Measurements from ENCODE around the gene RASL11A.
"Not testable (repeated sequence)": the region's sequence is repeated elsewhere in the genome, so short reads cannot be mapped to it uniquely, and the experiment has no call there.

Gene RASL11A

GRCh38 chr13:27302643-27303262, 32.1 kb downstream of the RASL11A start:
- DNase-seq: no peak

DNA sequence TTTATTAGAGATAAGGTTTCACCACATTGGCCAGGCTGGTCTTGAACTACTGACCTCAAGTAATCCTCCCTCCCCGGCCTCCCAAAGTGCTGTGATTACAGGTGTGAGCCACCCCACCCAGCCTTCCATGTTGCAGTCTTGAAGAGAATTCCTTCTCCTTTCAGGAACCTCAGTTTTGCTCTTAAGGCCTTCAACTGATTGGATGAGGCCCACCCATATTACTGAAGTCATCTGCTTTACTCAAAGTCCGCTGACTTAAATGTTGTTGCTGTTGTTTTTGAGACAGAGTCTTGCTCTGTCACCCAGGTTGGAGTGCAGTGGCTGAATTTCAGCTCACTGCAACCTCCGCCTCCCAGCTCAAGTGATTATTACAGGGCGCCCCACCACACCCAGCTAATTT, 33.5 kb downstream of the RASL11A start:
- no peak for DNase-seq

- no peak for DNase-seq
Measured at GRCh38 chr13:27304611-27305010, 34.0 kb downstream of the RASL11A start.

GRCh38 chr13:27306364-27306763, 35.7 kb downstream of the RASL11A start:
- DNase-seq: no peak

DNA sequence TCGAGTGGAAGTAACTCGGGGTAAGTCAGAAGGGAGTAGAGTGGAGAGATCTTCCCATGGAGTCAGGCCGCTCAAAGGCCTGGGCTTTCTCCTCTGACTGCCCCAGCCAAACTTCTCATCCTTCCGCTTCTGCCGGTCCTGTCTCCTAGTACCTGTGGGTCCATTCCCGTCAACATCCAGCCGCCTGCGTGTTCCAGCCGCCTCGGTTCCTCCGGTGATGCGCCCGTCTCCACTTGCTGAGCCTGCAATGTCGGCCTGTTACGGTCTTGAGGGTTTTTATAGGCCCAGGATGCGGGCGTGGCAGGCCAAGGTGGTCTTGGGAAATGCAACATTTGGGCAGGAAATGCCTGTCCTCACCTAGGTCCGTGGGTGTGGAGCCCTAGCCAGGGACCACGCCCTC, 38.3 kb downstream of the RASL11A start:
- no peak for DNase-seq

- no peak for DNase-seq
Measured at GRCh38 chr13:27309401-27309958, 38.9 kb downstream of the RASL11A start.

GRCh38 chr13:27309967-27310598, 39.5 kb downstream of the RASL11A start:
- DNase-seq: no peak

- DNase-seq: no peak
Measured at GRCh38 chr13:27310946-27311345, 40.3 kb downstream of the RASL11A start.

GRCh38 chr13:27311518-27312210, 41.0 kb downstream of the RASL11A start:
- no peak for DNase-seq

GRCh38 chr13:27313770-27314169, 43.1 kb downstream of the RASL11A start:
- no peak for DNase-seq

DNA sequence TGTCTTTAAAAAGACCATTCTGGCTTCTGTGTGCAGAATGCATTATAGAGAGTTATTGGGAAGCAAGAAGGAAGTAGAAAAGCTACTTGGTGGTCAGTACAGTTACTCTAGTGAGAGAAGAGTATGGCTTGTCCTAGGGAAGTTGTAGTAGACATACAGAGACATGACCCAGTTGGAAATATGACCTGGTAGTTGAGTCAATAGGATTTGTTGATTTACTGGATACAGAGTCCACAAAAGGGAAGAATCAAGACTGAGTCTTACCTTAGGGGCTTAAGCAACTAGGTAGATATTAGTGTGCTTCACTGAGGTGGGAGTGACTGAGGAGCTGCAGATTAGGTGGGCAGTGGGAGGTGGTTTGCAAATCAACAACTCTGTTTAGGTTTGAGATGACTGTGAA, 48.8 kb downstream of the RASL11A start:
- no peak for DNase-seq

- no peak for DNase-seq
Measured at GRCh38 chr13:27321468-27322431, 51.1 kb downstream of the RASL11A start.

- DNase-seq: not testable (repeated sequence)
Measured at GRCh38 chr13:27322443-27322842, 51.8 kb downstream of the RASL11A start.
